Suppressor macrophage treated with lipopolysaccharide for 1 hour (primary cell): ENCODE measurements around the gene PPIF.

ENCODE experiments used
- DNase-seq, 3 donors: peaks; one replicate each; pipeline ENCODE4 v3.0.0-alpha.2; 2020 to 2022

PPIF gene

DNA sequence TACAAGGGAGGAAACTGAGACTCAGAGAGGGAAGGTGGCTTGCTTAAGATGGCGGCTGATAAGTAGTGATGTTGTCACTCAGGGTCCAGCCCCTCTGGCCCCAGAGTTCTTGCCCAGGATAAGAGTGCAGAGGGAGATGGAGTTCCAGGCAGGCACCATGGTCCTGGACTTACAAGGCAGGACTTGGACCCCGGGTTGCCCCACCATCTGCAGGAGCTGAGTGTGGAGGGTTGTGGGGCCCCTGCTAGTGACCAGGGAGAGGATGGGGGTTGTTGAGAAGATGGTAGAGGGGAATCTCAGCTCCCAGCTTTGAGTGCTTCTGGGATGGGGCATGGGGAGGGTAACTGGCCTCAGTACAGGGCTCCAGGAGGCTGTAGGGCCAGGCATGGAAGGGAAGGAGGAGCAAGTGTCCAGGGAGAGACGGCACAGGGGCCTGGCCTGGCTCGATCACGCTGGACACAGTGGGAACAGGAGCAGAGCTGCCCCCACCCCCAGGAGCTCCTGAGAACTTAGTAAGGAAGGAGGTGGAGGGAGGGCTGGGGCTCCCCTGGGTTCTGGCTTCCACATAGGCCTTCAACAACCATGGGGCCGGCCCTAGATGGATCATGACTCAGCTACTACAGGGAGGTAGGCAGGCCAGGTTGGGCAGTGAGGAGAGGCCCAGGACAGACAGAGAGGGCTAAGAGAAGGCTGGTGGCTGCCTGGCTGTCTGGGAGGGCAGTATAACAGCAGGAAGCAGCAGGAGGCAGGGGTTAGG, 28.2 kb downstream of the PPIF start:
- DNase-seq, result no peak

DNA sequence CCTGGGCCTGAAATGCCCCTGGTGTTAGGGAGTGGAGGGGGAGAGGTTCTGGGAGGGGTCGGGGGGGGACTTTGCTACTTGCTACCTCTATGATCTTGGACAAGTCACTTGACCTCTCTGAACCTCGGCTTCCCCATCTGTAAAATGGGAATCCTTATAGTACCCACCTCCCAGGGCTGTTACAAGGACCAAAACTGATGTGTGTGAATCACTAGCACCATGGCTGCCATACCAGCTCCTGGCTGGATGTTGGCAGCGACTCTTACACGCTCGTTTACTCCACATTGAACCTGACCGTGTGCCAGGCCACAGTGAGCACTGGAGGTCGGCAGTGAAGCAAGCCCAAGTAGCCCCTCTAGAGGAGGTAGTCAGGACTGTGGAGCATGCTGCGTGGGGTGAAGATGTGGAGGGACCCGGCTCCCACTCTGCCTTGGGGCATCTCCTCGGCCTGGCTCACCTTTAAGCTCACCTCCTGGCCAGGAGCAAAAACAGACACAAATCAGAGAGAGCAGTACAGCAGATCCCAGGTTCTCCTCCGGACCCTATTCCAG, 28.9 kb downstream of the PPIF start:
- DNase-seq, result no peak

DNA sequence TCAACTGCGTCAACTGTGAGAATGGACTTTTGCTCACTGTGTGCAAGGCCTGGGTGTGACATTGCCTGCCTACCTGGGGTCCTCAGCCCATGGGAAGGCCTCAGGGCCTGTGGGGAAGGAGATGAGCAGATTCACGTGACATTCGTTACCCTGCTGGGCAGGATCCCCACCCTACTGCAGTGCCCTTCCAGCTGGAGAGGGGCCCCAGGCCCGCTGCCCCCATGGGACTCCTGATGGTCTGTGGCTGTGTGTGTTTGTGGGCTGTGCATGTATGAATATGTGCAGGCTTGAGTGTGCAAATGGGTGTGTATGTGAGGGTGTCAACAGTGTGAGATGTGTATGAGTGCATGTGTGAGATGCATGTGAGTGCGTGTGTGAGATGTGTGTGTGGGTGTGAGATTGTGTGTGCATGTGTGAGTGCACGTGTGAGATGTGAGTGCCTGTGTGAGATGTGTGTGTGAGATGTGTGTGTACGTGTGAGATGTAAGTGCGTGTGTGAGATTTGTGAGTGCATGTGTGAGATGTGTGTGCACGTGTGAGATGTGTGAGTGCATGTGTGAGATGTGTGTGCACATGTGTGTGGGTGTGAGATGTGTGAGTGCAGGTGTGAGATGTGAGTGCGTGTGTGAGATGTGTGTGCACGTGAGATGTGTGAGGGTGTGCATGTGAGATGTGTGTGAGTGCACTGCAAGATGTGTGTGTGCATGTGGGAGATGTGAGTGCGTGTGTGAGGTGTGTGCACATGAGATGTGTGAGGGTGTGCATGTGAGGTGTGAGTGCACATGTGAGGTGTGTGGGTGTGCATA, 29.7 kb downstream of the PPIF start:
- DNase-seq, result no peak

DNA sequence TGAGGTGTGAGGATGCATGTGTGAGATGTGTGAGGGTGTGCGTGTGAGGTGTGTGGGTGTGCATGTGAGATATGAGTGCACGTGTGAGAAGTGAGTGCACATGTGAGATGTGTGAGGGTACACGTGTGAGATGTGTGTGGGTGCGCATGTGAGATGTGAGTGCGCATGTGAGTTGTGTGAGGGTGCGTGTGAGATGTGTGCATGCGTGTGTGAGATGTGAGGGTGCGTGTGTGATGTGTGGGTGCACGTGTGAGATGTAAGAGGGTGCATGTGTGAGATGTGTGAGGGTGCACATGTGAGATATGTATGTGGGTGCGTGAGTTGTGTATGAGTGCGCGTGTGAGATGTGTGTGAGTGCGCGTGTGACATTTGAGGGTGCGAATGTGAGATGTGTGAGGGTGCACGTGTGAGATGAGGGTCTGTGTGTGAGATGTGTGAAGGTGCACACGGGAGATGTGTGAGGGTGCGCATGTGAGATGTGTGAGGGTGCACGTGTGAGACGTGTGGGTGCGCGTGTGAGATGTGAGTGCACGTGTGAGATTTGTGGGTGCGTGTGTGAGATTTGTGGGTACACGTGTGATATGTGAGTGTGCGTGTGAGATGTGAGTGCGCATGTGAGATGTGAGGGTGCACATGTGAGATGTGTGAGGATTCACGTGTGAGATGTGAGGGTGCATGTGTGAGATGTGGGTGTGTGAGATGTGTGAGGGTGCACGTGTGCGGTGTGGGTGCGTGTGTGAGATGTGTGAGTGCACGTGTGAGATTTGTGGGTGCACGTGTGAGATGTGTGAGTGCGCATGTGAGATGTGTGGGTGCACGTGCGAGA, 30.5 kb downstream of the PPIF start:
- DNase-seq, result no peak

DNA sequence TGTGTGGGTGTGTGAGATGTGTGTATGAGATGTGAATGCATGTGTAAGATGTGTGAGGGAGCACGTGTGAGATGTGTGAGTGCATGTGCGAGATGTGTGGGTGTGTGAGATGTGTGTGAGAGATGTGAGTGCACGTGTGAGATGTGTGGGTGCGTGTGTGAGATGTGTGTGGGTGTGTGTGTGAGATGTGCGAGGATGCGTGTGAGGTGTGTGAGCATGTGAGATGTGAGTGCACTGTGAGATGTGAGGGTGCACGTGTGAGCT, 31.0 kb downstream of the PPIF start:
- DNase-seq, result no peak

DNA sequence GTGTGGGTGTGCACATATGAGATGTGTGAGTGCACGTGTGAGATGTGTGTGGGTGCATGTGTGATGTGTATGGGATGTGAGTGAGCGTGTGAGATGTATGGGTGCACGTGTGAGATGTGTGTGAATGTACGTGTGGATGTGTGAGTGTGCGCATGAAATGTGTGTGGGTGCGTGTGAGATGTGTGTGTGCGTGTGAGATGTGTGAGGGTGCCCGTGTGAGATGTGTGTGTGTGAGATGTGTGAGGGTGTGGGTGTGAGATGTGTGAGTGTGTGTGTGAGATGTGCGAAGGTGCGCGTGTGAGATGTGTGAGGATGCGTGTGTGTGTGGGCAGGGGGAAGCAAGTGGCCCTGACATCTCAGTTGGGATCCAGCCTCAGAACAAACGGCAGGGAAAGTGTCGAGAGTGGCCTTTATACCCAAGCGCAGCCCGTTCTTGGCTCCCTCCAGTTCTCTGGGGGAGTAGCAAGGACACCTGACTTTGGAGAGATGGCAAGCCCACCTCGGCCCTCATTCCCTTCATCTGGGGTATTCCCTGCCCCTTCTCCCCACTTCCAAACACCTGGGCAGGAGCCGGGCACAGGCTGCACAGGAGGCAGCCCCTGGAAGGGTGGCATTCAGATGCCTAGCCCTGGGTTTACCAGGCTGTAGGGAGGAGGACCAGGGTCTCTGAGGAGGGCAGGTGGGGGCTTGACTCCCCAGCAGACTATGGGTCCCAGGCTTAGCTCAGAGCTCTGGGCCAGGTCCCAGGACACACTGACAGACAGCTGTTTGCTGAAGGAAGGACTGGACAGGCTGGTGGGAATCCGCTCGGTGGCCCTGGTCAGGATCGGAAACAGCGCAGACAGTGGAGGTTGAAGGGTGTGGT, 31.6 kb downstream of the PPIF start:
- no peak for DNase-seq

DNA sequence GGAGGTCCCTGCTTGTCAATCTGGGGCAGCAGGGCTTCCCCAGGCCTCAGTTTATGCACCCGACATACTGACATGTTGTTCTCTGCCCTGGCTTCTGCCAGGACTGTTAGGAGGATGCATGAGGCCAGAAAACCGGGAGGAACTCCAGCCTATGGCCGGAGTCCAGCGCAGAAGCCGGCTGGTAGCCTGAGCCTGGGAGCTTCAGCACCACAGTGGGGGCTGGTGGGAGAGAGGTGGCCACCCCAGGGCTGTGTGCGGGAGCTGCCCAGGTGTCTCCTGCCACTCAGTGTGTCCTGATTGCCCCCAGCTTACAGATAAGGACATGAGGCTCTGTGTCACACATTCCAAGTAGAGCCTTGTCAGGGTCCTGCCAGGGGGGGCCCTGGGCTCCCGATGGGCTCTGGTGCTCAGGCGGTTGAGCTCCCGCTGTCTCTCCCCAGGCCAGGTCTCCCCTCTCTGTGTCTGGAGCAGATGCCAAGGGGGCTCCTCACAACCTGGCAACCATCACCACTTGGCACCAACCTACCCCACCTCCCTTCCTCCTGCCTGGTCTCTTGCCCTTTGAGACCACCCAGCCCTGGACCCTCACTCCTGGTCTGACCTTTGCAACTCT, 32.3 kb downstream of the PPIF start:
- DNase-seq, result no peak

DNA sequence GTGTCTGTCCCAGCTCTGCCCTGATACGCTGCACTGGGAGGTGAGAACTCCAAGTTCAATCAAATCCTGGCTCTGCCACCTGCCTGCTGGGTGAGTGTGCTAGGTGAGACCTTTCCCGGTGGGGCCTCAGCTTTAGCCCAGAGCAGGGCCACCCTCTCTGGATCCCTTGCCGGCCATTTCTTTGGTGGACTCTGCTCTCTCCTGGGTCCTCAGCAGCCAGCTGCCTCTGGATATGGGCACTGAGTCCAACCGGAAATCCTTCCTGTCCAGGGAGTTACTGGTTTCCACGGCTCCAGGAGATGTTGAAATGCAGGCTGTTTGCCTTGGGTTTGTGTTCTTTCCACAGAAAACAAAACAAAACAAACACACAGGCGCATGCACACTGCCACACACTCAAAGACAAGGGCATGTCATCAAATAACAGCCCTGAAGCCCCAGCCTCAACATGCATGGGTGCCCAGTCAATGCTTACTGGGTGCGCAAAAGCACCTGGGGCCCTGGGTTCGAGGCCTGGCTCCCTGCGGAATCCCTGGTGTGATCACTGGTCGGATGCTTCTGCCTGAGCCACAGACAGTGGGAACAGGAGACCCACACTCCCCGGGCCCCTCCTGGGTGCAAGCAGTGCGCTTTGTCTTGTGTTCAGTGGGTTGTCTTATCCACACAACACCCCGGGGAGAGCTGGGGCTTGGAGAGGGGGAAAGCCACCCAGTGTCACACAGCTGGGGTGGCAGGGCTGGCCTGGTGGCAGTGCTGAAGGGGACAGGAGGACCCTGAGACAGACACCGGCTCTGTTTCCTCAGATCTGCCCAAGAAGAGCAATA, 33.1 kb downstream of the PPIF start:
- no peak for DNase-seq

DNA sequence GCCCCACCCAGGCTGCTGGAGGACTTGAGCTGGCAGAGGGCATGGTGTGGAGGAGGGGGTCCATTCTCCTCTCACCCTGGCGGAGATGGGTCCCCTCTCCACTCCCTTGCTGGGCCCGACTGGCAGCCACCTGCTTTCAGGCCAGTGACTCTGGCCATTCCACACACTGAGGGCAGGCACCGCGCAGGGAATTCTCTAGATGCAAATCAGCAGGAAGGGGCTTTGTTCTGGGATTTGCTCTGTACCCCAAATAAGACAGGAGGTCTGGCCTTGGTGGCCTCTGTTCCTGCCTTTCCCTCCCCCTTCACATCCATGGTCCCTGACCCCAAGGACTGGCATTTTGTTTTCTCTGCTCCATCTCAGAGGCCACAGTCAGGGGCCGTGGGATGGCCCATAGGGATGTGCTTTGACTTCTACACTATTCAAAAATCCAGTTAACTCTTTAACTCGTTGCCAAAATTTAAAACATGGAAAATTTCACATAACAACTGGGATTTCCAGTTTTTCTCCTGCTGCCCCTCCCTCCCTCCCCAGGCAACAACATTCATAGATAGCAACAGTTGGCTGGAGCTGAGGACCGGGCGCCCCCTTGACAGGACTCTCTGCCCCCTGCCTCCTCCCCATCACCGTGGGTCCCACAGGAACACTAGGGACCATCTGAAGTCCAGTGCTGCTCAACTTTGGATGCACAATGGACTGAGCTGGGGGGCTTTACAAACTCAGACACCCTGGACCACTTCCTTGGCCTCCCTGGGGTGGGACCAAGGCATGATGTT, 33.9 kb downstream of the PPIF start:
- DNase-seq, result no peak

DNA sequence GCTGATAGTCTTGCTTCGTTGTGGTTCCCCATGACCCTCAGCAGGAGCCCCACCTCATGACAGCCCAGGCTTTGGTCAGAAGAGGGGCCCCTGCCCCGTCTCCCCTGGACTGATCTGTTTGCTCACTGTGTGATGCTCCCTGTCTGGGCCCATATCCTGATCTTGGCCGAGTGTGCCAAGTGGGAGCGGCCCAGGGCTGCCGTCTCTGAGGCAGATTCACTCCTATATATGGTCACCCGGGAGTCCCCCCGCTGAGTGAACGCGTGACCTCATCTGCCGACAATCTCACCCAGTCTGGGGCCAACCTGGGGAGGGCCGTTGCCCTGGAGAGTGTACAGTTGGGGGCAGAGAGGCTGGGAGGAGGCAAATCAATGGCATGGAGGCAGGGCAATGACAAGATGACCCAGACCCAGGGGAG, 34.5 kb downstream of the PPIF start:
- DNase-seq, result no peak

DNA sequence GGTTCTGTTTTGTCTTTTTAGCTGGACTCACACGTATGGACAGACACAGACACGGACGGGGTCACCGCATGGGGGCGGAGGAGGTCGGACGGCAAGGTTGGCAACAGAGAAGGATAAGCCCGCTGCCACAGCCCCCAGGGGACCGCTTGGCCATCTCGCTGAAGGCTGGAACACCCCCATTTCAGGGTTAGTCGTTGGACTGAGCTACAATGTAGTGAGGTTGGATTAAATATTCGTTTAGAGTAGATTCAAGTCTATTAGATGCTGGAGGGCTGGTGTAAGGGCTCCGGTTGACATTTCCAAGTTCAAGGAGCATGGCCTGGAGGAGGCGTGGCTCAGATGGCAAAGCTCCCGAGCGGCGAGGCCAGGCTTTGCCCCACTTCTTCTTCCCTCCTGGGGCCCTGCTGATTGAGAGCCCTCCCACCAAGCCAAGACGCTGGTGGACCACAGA, 35.2 kb downstream of the PPIF start:
- no peak for DNase-seq

DNA sequence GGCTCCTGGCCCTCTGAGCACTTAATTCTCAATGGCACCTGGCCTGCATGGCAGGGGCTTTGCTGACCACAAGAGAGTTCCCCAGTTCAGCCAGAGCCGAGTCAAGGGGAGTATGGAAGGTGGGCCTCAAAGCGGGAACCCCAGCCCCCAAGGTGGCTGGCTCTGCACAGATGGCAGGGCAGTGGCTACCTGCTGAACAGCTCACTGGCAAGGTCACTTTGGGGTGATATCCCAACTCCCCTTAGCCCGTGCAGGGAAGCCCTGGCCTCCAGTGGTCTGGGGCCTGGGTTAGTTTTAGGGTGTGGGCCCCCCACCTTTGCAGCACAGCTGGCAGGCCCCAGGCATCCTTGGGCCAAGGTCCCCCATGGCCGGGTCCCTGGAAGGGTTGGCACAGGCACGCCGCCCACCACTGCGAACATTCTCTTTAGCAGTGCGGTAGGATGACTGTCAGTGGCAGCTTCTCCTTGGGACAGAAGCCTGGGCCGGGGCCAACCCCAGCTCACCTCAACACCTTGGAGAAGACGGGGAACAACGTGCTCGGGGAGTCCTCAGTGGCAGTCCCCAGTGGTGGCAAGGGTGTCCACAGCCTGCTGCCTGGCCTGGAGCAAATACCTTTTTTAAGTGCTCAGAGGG, 36.8 kb downstream of the PPIF start:
- DNase-seq, result no peak

DNA sequence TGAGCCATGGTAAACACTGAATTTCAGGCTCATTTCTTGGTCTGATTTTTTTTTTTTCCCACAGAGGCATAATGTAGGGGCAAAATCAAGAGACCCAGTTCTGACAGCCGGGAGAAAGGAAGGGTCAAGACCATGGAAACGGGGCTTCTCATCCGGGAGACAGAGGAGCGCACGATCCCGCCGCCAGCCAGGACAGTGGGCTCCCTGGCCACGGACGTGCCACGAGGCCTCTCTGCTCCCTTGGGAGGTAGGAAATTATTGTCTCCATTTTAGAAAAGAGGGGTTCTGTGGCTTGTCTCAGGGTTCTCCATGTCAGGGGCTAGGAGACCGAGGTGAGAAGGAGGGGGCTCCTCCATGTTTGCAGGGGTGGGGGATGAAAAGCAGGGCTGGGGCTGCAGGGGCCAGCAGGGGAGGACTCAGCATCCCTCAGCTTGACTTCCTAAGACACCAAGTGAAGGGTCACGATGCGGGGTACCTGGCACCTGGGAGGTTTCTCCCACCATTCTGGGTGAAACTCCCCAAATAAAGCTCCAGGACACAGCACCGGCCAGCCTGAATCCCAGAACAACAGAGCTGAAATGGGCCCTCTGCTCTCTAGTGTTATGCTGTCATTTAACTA, 37.6 kb downstream of the PPIF start:
- DNase-seq, result no peak

DNA sequence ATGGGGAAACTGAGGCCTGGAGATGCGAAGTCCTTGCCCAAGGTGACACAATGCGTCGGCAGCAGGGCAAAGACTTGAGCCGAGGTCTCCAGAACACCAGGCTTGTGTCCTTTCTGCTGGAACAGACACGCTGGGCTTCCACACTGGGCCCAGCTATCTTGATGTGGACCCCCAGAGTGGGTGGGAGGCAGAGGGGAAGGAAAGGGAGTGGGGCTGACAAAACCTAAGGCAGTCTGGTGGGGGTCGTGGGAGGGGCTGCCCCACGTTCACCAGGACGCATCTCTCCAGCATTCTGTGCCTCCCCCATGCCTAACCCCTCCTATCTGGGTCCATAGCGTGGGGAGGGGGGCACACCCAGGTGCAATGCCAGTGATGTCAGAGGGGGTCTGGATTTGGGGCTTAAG, 38.1 kb downstream of the PPIF start:
- no peak for DNase-seq

DNA sequence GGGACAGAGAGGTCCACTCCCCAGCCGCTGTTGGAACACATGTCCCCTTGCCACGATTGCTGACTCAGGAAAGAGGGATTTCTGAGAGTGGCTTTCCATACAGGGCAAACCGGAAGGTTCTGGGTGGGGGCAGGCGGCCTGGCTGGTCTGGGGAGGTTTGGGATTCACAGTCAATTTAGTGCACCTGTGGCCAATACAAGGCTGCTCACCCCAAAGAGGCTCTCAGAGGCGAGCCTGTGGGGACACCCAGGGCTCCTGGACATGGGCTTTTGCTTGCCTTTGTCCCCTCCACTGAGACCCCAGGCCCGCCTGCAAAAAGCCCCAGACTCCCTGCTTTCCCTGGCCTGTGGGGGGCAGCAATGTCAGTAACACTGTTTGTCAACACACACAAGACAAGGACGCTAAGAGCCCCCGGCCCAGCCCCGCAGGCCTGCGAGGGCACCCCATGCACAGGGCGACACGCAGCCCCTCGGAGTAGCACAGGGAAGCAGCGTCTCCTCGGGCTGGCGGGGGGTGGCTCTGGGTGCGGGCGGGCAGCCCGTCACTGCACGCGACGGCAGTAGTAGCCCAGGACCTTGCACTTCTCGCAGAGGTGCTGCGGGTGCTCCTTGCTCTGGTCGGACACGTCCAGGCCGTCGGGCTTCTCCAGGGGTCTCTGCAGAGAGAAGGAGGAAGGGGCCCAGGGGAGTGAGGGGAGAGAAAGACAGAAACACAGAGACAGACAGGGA, 38.7 kb downstream of the PPIF start:
- no peak for DNase-seq

DNA sequence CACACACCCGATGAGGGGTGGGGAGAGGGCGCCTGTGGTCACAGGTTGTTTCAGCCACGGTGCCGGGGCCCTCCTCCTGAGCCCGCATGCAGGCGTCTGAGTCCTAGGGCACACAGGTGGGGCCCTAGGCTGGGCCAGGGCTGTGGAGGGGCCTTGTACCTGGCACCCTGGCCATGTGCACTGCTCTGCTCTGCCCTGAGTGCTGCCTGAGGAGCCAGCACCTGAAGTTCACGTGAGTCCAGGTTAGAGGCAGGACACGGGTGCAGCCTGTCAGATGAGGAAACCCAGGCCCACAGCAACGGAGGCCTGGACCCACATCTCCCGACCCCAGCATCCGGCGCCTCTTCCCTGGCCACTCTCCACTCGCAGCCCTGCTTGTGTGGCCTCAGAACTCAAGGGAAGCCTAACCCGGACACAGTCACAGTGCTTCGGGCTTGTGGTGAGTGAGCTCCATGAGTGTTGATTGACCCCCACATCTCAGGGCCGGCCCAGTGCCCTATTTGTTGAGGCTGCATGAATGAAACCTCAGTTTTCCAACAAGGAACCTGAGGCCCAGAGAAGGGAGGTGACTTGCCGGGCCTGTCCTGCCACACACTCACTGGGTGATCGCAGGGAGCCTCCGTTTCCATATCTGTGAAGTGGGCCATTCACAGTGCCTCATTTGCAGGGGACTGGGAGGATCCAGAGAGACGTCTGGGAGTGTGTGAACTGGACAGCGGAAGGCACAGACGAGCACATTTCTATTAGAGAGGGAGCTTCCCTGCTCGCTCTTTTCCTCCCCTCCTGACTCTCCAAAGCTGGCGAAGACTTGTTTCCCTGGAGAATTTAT, 39.6 kb downstream of the PPIF start:
- DNase-seq, result no peak

DNA sequence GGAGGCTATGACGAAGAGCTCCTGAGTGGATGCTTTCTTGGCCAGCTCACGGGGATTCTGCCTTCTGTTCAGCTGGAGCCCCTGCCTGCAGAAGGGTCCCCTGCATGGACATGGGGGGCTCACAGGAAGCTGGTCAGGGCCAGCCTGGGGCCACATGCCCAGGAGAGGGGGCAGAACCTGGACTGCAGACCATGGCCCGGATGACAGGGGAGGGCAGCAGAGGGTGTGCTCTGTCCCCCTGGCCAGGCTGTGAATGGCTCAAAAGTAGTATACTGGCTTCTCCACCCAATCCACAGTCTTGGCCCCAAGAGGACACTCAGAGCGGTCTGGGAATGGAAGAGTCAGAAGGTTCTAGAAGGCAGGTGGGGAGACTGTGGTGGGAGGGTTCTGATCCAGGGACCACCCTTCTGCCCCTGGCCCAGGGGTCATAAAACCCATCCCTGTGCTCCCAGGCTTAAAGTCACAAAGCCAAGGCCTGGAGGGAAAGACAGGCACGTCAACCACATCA, 40.3 kb downstream of the PPIF start:
- DNase-seq, result no peak
